ENCODE results near the gene TMEM179. TPM values are rescaled to one million over a fixed set of nuclear protein-coding genes. Genes with fewer than 3 reads are reported as not detected.

Gene TMEM179
- total RNA-seq, 1 donor from 2014 or later: not detected

DNA sequence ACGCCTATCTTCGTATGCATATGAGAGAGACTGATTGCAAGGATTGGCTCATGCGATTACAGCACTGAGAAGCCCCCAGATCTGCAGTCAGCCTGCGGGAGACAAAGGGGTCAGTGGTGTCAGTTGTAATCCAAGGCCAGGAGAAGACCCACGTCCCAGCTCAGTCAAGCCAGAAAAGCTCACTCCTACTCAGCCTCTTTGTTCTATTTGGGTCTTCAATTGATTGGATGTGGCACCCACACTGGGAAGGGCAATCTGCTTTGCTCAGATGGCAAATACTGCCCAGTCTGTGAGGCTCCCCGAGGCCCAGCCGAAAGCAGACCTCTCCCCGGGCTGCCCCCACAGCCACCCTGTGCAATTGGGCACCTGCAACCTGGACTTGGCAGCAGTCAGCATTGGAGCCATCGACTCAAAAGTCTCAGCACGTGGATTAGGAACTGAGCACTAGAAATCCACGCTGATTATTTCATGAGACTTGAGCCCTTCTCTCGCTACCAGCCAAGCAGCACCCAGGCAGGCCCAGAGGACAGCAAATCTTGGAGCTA lies 39.6 kb upstream of the TMEM179 start:
- Mint-ChIP-seq H3K4me3 (no peak overlapping the region), H3K9me3 (peaks cover 5% of the 10 kb centered on the region), H3K27ac (no peak overlapping the region), H3K36me3 (ENCODE audit: low read depth) (no peaks in the 10 kb centered on the region), H3K4me1 (peaks cover 22% of the 10 kb centered on the region), H3K27me3 (no peaks in the 10 kb centered on the region)
- DNase-seq (no peak), ATAC-seq (ENCODE audit: low read depth) (no peak)
- POLR2A ChIA-PET: no interaction called here
- TF ChIP-seq, protein P1, sequence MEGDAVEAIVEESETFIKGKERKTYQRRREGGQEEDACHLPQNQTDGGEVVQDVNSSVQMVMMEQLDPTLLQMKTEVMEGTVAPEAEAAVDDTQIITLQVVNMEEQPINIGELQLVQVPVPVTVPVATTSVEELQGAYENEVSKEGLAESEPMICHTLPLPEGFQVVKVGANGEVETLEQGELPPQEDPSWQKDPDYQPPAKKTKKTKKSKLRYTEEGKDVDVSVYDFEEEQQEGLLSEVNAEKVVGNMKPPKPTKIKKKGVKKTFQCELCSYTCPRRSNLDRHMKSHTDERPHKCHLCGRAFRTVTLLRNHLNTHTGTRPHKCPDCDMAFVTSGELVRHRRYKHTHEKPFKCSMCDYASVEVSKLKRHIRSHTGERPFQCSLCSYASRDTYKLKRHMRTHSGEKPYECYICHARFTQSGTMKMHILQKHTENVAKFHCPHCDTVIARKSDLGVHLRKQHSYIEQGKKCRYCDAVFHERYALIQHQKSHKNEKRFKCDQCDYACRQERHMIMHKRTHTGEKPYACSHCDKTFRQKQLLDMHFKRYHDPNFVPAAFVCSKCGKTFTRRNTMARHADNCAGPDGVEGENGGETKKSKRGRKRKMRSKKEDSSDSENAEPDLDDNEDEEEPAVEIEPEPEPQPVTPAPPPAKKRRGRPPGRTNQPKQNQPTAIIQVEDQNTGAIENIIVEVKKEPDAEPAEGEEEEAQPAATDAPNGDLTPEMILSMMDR (IDR thresholded peaks at IDR 0.05): no peak
- intact Hi-C loops (cut with micrococcal nuclease): no loop called here
- CTCF ChIA-PET: interaction anchor here (1.0 kb wide), 1 partner anchor 79 kb away, joined by 3 read pairs; no protein-coding TSS in a partner anchor

DNA sequence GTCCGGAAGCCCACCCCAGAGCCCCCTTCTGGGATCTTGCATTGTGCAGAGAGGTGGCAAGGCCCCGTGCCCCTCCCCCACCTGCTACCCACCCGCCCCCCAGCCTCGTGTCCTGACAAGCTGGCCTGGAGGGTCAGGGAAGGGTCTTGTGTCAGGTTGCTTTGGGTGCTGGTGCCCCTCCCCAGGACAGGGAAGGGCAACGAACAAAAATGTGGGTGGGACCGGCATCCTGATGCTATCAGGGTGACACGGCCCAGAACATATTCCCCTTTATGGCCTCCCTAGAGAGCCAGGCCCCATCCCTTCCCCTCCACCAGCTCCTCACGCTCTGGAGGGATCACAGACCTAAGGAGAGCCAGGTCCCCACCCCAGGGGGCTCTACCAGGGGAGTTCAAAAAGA lies 38.7 kb upstream of the TMEM179 start:
- TF ChIP-seq, protein P1 (IDR thresholded peaks at IDR 0.05): no peak
- ATAC-seq (ENCODE audit: low read depth): no peak
- no peak for DNase-seq
- CTCF ChIA-PET: no interaction called here
- POLR2A ChIA-PET: interaction anchor here (0.6 kb wide), 1 partner anchor 34 kb away, joined by 5 read pairs; no protein-coding TSS in a partner anchor
- peaks cover 20% of the 10 kb centered on the region for H3K4me1 Mint-ChIP-seq
- H3K4me3 Mint-ChIP-seq: no peak overlapping the region
- intact Hi-C loops (cut with micrococcal nuclease): no loop called here
- H3K36me3 Mint-ChIP-seq (ENCODE audit: low read depth): no peaks in the 10 kb centered on the region
- peaks cover 5% of the 10 kb centered on the region for H3K9me3 Mint-ChIP-seq
- H3K27me3 Mint-ChIP-seq: peaks cover 1% of the 10 kb centered on the region
- H3K27ac Mint-ChIP-seq: no peak overlapping the region

- CTCF ChIA-PET: no interaction called here
- H3K4me3 Mint-ChIP-seq: no peak overlapping the region
- ATAC-seq (ENCODE audit: low read depth) (no peak), DNase-seq (no peak)
- H3K27ac Mint-ChIP-seq: no peak overlapping the region
- POLR2A ChIA-PET: no interaction called here
- intact Hi-C loops (cut with micrococcal nuclease): no loop called here
- peaks cover 5% of the 10 kb centered on the region for H3K9me3 Mint-ChIP-seq
- TF ChIP-seq, protein P1 (IDR thresholded peaks at IDR 0.05): no peak
- no peaks in the 10 kb centered on the region for H3K36me3 Mint-ChIP-seq (ENCODE audit: low read depth)
- H3K27me3 Mint-ChIP-seq: peaks cover 3% of the 10 kb centered on the region
- H3K4me1 Mint-ChIP-seq: peaks cover 15% of the 10 kb centered on the region
These were observed 37.9 kb upstream of the TMEM179 start for GRCh38 chr14:104642540-104642868.

DNA sequence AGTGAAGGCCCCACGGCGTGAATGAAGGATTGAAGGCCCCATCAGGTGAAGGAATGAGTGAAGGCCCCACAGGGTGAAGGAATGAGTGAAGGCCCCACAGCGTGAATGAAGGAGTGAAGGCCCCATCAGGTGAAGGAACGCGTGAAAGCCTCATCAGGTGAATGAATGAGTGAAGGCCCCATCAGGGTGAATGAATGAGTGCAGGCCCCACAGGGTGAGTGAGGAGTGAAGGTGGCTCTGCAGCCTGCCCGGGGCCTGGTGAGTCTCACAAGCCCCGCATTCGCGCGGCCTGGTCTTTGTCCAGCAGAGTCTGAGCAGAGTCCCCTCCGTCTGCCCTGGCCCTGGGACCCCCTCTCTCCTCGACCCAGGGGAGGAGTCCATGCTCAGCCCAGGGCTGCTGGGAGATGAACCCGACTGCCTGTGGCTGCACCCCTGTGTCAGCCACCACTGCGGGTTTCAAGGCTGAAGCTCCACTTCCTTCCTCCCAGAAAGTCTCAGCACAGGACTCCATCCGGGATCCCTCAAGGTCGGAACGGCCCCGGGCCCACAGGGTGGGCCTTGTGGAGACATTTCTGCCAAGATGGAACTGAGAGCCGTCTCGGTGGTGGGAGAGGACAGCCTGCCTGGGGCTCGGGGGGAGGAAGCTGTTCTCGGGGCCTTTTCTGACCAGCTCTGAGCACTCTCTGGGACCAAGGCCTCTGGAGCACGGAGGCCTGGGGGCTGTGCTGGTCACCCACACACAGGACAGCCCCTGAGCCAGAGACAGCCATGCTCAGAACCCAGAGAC lies 37.4 kb upstream of the TMEM179 start:
- Mint-ChIP-seq H3K4me3 (no peak overlapping the region), H3K36me3 (ENCODE audit: low read depth) (no peaks in the 10 kb centered on the region), H3K4me1 (peaks cover 9% of the 10 kb centered on the region), H3K27me3 (peaks cover 3% of the 10 kb centered on the region), H3K9me3 (peaks cover 5% of the 10 kb centered on the region), H3K27ac (no peak overlapping the region)
- TF ChIP-seq, protein P1 (IDR thresholded peaks at IDR 0.05): no peak
- ChIA-PET CTCF (no interaction called here), POLR2A (no interaction called here)
- no peak for ATAC-seq (ENCODE audit: low read depth)
- intact Hi-C loops (cut with micrococcal nuclease): no loop called here
- DNase-seq: no peak

DNA sequence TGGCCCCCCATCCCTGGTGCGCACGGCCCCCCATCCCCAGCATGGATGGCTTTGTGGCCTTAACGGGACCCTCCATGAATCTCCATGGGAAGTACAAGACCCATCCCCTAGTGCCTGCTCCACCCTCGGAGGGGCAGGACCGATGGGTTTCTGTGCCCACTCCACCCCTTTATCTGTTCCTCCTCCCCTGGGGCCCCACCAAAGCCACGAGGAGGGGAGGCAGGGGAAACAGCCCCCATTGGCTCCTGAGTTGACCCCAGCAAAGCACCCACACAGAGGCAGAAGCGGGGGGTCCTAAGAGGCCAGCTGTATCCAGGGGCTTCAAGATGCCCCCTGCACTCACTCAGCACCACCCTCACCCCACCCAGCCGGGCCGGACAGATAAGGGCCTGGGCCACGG lies 36.1 kb upstream of the TMEM179 start:
- no peak overlapping the region for H3K27ac Mint-ChIP-seq
- H3K4me3 Mint-ChIP-seq: no peak overlapping the region
- intact Hi-C loops (cut with micrococcal nuclease): no loop called here
- H3K9me3 Mint-ChIP-seq: peaks cover 5% of the 10 kb centered on the region
- H3K36me3 Mint-ChIP-seq (ENCODE audit: low read depth): no peaks in the 10 kb centered on the region
- ChIA-PET POLR2A (no interaction called here), CTCF (interaction anchor here (1.2 to 1.9 kb wide), 3 partner anchors 68 to 563 kb away, joined by 3 to 10 read pairs (median 6); no protein-coding TSS in a partner anchor)
- H3K4me1 Mint-ChIP-seq: peaks cover 5% of the 10 kb centered on the region
- ATAC-seq (ENCODE audit: low read depth) (no peak), DNase-seq (no peak)
- TF ChIP-seq, protein P1 (IDR thresholded peaks at IDR 0.05): no peak
- H3K27me3 Mint-ChIP-seq: peaks cover 3% of the 10 kb centered on the region
